ENCODE results near the gene DLK2.
A peak's percentile ranks its signal among the peaks of the same experiment; 100 is the strongest.

DLK2 gene

DNA sequence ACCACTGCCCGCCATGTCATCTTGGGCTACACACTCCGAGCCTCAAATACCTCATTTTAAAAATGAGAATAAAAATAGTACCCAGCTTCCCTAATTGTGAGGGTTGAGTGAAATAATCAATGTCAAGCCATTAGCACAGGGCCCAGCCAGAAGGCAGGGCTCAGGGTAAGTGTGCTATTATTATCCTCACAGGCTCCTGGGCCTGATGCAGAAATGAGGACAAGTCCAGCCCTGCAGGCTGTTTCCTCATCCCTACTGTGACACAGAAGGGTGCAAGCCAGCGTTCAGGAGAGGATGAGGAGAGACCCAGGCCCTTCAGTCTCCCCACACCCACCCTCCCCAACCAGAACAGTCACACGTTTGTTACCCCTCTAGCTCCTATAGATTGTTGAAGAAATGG lies 4.0 kb downstream of the DLK2 start:
- ChIA-PET POLR2A (ENCODE audit: low non-redundant PET) (no interaction called here), CTCF (no interaction called here)
- DNase-seq (ENCODE audit: low spot score), result no peak
- TF ChIP-seq, protein P1, sequence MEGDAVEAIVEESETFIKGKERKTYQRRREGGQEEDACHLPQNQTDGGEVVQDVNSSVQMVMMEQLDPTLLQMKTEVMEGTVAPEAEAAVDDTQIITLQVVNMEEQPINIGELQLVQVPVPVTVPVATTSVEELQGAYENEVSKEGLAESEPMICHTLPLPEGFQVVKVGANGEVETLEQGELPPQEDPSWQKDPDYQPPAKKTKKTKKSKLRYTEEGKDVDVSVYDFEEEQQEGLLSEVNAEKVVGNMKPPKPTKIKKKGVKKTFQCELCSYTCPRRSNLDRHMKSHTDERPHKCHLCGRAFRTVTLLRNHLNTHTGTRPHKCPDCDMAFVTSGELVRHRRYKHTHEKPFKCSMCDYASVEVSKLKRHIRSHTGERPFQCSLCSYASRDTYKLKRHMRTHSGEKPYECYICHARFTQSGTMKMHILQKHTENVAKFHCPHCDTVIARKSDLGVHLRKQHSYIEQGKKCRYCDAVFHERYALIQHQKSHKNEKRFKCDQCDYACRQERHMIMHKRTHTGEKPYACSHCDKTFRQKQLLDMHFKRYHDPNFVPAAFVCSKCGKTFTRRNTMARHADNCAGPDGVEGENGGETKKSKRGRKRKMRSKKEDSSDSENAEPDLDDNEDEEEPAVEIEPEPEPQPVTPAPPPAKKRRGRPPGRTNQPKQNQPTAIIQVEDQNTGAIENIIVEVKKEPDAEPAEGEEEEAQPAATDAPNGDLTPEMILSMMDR (conservative IDR thresholded peaks at IDR 0.05; ENCODE audit: low read depth), result no peak
- H3K27ac ChIP-seq, result peak overlapping the region; percentile 72

DNA sequence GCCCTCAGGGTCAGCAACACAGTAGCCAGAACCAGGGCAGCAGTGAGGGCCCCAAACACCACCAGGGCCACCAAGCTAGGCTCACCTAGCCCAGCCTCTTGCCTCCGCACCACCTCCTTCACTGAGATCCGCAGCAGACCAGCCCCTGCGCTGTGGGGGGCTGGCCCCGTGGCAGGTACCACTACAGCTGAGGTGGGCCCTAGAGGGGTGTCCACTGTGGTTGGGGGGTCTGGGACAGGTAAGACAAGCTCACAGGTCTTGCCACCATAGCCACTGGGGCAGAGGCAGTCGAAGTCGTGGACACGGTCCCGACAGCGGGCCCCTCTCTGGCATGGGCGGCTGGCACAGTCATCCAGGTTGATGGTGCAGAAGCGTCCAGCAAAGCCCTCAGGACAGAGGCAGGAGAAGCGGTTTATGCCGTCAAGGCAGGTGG lies 4.6 kb downstream of the DLK2 start:
- DNase-seq (ENCODE audit: low spot score), result no peak
- TF ChIP-seq, protein P1 (conservative IDR thresholded peaks at IDR 0.05; ENCODE audit: low read depth), result no peak
- H3K27ac ChIP-seq, result peak overlapping the region; percentile 72
- ChIA-PET POLR2A (ENCODE audit: low non-redundant PET) (no interaction called here), CTCF (interaction anchor here (0.6 kb wide), 1 partner anchor 1531 kb away, joined by 5 read pairs; no protein-coding TSS in a partner anchor)

DNA sequence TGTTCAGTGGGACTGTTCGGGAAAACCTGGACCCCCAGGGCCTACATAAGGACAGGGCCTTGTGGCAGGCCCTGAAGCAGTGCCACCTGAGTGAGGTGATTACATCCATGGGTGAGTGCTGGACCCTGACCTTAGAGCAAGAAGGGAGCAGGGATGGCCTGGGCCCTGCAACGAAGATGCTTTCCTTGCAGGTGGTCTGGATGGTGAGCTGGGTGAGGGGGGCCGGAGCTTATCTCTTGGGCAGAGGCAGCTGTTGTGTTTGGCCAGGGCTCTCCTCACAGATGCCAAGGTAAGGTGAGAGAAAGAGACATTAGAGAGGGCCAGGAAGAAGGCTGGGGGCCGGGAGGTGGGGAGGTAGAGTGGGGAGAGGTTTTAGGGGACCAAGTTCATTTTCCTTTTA lies 6.4 kb downstream of the DLK2 start:
- peak overlapping the region; percentile 72 for H3K27ac ChIP-seq
- ChIA-PET CTCF (interaction anchor here (1.6 kb wide), 1 partner anchor 47 kb away, joined by 5 read pairs; no protein-coding TSS in a partner anchor), POLR2A (ENCODE audit: low non-redundant PET) (interaction anchor here (0.6 to 1.0 kb wide), 2 partner anchors 15 to 29 kb away, joined by 3 to 4 read pairs; partner anchors contain the start of gene TJAP1)
- no peak for DNase-seq (ENCODE audit: low spot score)
- TF ChIP-seq, protein P1 (conservative IDR thresholded peaks at IDR 0.05; ENCODE audit: low read depth), result no peak

DNA sequence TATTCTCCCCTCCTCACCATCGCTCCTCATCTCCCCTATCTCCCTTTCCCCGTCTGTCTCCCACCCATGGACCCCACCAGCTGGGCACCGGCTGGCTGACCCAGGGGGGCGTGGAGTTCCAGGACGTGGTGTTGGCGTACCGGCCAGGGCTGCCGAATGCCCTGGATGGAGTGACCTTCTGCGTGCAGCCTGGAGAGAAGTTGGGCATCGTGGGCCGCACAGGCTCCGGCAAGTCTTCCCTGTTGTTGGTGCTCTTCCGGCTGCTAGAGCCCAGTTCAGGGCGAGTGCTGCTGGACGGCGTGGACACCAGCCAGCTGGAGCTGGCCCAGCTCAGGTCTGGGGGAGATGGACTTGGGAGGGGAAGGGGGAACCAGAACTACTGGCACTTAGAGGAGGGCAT lies 7.7 kb downstream of the DLK2 start:
- CTCF ChIA-PET, result interaction anchor here (0.6 kb wide), 1 partner anchor 413 kb away, joined by 3 read pairs; no protein-coding TSS in a partner anchor
- DNase-seq (ENCODE audit: low spot score), result no peak
- H3K27ac ChIP-seq, result peak overlapping the region; percentile 72
- TF ChIP-seq, protein P1 (conservative IDR thresholded peaks at IDR 0.05; ENCODE audit: low read depth), result no peak
- POLR2A ChIA-PET (ENCODE audit: low non-redundant PET), result no interaction called here

DNA sequence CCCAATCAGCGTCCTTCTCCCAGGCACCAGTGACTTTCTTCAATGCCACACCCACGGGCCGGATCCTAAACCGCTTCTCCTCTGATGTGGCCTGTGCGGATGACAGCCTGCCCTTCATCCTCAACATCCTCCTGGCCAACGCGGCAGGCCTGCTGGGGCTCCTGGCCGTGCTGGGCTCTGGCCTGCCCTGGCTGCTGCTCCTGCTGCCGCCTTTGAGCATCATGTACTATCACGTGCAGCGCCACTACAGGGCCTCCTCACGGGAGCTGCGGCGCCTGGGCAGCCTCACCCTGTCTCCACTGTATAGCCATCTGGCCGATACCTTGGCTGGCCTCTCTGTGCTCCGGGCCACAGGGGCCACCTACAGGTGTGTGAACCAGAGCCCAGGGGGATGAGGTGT lies 9.8 kb downstream of the DLK2 start:
- peak overlapping the region; percentile 72; the same call in 1 of the 2 replicates for H3K27ac ChIP-seq
- ChIA-PET POLR2A (ENCODE audit: low non-redundant PET) (no interaction called here), CTCF (no interaction called here)
- TF ChIP-seq, protein P1 (conservative IDR thresholded peaks at IDR 0.05; ENCODE audit: low read depth), result no peak
- no peak for DNase-seq (ENCODE audit: low spot score)

DNA sequence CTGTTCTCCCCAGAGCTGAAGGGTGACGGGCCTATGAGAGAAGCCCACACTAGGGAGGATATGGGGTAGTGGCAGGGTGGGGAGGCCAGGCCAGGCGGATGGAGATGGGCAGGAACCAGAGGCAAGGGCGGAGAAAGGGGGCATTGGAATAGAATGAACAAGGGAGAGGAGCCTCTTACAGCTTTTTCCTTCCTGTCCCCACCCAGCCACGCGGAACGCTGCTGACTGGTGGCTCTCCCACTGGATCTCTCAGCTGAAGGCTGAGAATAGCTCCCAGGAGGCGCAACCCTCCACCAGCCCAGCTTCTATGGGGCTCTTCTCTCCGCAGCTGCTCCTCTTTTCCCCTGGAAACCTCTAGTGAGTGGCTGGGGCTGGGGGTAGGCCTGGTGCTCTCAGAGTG lies 10.8 kb downstream of the DLK2 start:
- TF ChIP-seq, protein P1 (conservative IDR thresholded peaks at IDR 0.05; ENCODE audit: low read depth), result no peak
- ChIA-PET POLR2A (ENCODE audit: low non-redundant PET) (no interaction called here), CTCF (interaction anchor here (0.6 to 1.0 kb wide), 2 partner anchors 10 to 52 kb away, joined by 3 to 7 read pairs; no protein-coding TSS in a partner anchor)
- no peak for DNase-seq (ENCODE audit: low spot score)
- peak overlapping the region; percentile 72 for H3K27ac ChIP-seq
